ENCODE data around the gene ADH1A.
"Not testable (repeated sequence)": the region's sequence is repeated elsewhere in the genome, so short reads cannot be mapped to it uniquely, and the experiment has no call there.

Gene ADH1A

GRCh38 chr4:99290848-99291786, at the start of gene ADH1A:
Gene ADH1A, minus strand, starts transcription at chr4:99290985. Its CDS starts 71 bp downstream, at chr4:99290914.
- FAIRE-seq: no peak

GRCh38 chr4:99339172-99339571, 48.4 kb upstream of the ADH1A start:
- no peak for FAIRE-seq

- no peak for FAIRE-seq
Measured at GRCh38 chr4:99336553-99336952, 45.8 kb upstream of the ADH1A start.

- no peak for FAIRE-seq
Measured at GRCh38 chr4:99334880-99335279, 44.1 kb upstream of the ADH1A start.

GRCh38 chr4:99330648-99331047, 39.9 kb upstream of the ADH1A start:
- FAIRE-seq: no peak

- FAIRE-seq: no peak
Measured at GRCh38 chr4:99329876-99330275, 39.1 kb upstream of the ADH1A start.

GRCh38 chr4:99324979-99325378, 34.2 kb upstream of the ADH1A start:
- no peak for FAIRE-seq

GRCh38 chr4:99324361-99324760, 33.6 kb upstream of the ADH1A start:
- FAIRE-seq: no peak

- FAIRE-seq: no peak
Measured at GRCh38 chr4:99323756-99324155, 33.0 kb upstream of the ADH1A start.

- FAIRE-seq: no peak
Measured at GRCh38 chr4:99321241-99322191, 30.7 kb upstream of the ADH1A start, which contains the start of gene ADH1B. Gene ADH1B, minus strand, starts transcription at chr4:99321401. Its CDS starts 70 bp downstream, at chr4:99321331.

GRCh38 chr4:99317811-99318210, 27.0 kb upstream of the ADH1A start:
- FAIRE-seq: not testable (repeated sequence)

- FAIRE-seq: no peak
Measured at GRCh38 chr4:99317354-99317753, 26.6 kb upstream of the ADH1A start.

- FAIRE-seq: no peak
Measured at GRCh38 chr4:99315839-99316238, 25.1 kb upstream of the ADH1A start.

GRCh38 chr4:99314211-99314610, 23.4 kb upstream of the ADH1A start:
- no peak for FAIRE-seq

GRCh38 chr4:99310389-99310788, 19.6 kb upstream of the ADH1A start:
- no peak for FAIRE-seq

- FAIRE-seq: no peak
Measured at GRCh38 chr4:99305638-99306400, 15.0 kb upstream of the ADH1A start.

- no peak for FAIRE-seq
Measured at GRCh38 chr4:99301376-99302164, 10.8 kb upstream of the ADH1A start.

GRCh38 chr4:99300934-99301333, 10.1 kb upstream of the ADH1A start:
- no peak for FAIRE-seq

GRCh38 chr4:99293357-99293756, 2.6 kb upstream of the ADH1A start:
- no peak for FAIRE-seq

- FAIRE-seq: no peak
Measured at GRCh38 chr4:99285387-99285786, 5.4 kb downstream of the ADH1A start.

GRCh38 chr4:99282731-99283130, 8.1 kb downstream of the ADH1A start:
- no peak for FAIRE-seq

- FAIRE-seq: no peak
Measured at GRCh38 chr4:99281261-99281660, 9.5 kb downstream of the ADH1A start.

Data from G401.6 (cell line).